SK-N-SH (cell line): ENCODE data around the gene UGGT2.

Experiments used
- CHD2 ChIP-seq: fragments of 150-350 bp; IDR thresholded peaks from 2 replicates; pipeline ENCODE4 v1.6.1; 2018; ENCODE audit warnings: low read length; ENCODE audit not compliant: partially characterized antibody
- CTCF ChIP-seq: fragments of 200-600 bp; sonication (generic); IDR thresholded peaks from 2 replicates; pipeline ENCODE4 v1.6.1; 2017; ENCODE audit warnings: antibody characterized with exemption, mild to moderate bottlenecking, moderate library complexity
- EZH2phosphoT487 ChIP-seq: fragments of 200-600 bp; sonication (generic); IDR thresholded peaks from 2 replicates; pipeline ENCODE4 v1.6.1; 2017; ENCODE audit warnings: low read depth, mixed run types, mild to moderate bottlenecking, antibody characterized with exemption, moderate library complexity, borderline replicate concordance
- IRF3 ChIP-seq: fragments of 150-350 bp; IDR thresholded peaks from 2 replicates; pipeline ENCODE4 v1.6.1; 2016; ENCODE audit warnings: mild to moderate bottlenecking, low read depth, low read length
- MAX ChIP-seq: IDR thresholded peaks from 2 replicates; pipeline ENCODE4 v1.4.0; 2012; ENCODE audit warnings: low read depth
- NFIC ChIP-seq: IDR thresholded peaks from 2 replicates; pipeline ENCODE4 v1.4.0; 2012; ENCODE audit warnings: borderline replicate concordance
- USF2 ChIP-seq: fragments of 150-350 bp; IDR thresholded peaks from 2 replicates; pipeline ENCODE4 v1.6.1; 2017; ENCODE audit warnings: antibody characterized with exemption, low read length, low read depth, borderline replicate concordance

GRCh38 chr13:96072392-96072791, 19.2 kb upstream of the UGGT2 start:
- TF ChIP-seq CHD2 (no peak), EZH2phosphoT487 (no peak), MAX (no peak), USF2 (no peak), IRF3 (no peak), CTCF (no peak), NFIC (no peak)
